Ovary (tissue), 9 donors: ENCODE measurements around the gene MAZ. TPM values are rescaled to one million over a fixed set of nuclear protein-coding genes. Genes with fewer than 3 reads are reported as not detected.
A peak's percentile ranks its signal among the peaks of the same experiment; 100 is the strongest.

Experiments used
- DNase-seq, 5 donors: peaks; one replicate each; pipeline ENCODE4 v3.0.0-alpha.2; 2019 to 2020
- H3K27ac ChIP-seq, 2 donors: fragments of 200-600 bp; one replicate each; pipeline versions ENCODE4 v1.5.1 to v1.8.0; 2019 to 2022
- H3K27me3 ChIP-seq: fragments of 200-600 bp; one replicate; pipeline ENCODE4 v1.8.0; 2022
- H3K36me3 ChIP-seq: fragments of 200-600 bp; sonication (generic); one replicate; pipeline ENCODE4 v1.5.1; 2019
- H3K4me1 ChIP-seq: one replicate; pipeline ENCODE4 v1.8.1; 2013; ENCODE audit warnings: mild to moderate bottlenecking, moderate library complexity; ENCODE audit not compliant: insufficient read depth
- H3K4me3 ChIP-seq: fragments of 200-600 bp; sonication (generic); one replicate; pipeline ENCODE4 v1.5.1; 2017
- H3K9me3 ChIP-seq, 2 donors: fragments of 200-600 bp in 1 of 2; sonication (generic) in 1 of 2; one replicate each; pipeline versions ENCODE4 v1.5.1 to v1.8.1; 2013 to 2019; ENCODE audit warnings: mild to moderate bottlenecking in 1 of 2, moderate library complexity in 1 of 2
- EP300 ChIP-seq: sonication (generic); formaldehyde crosslinking; IDR thresholded peaks from one replicate; pipeline ENCODE4 v1.6.1; 2017; ENCODE audit warnings: antibody characterized with exemption
- POLR2A ChIP-seq: fragments of 450-650 bp; IDR thresholded peaks from one replicate; pipeline ENCODE4 v1.6.1; 2017; ENCODE audit warnings: antibody characterized with exemption, mild to moderate bottlenecking, moderate library complexity
- WGBS, 3 donors: extraction: QIAGEN DNeasy Blood & Tissue Kit in 1 of 3; methylation state at CpG; one replicate each; pipeline versions ENCODE4 v1.1.5 to v1.1.7; 2013 to 2017; 5-methylcytosine and 5-hydroxymethylcytosine counted together
- intact Hi-C, 4 donors: fragments of 100-400 bp; cut with DNase I; formaldehyde crosslinking; loops; one replicate each; pipeline versions ENCODE4 v1.11.0 to v1.15.1; 2022 to 2023
- polyA plus RNA-seq, 2 donors: library from polyadenylated mRNA; stranded (reverse); fragments of 200-250 nt in 1 of 2; fragments of 350-450 nt in 1 of 2; fragmentation: Illumina TruSeq in 1 of 2; extraction: RNeasy Lipid Tissue Mini Kit (QIAGEN cat#74804) in 1 of 2; gene quantifications; one replicate each; pipeline ENCODE4 v1.2.3, GENCODE V29; 2013 to 2014
- total RNA-seq, 7 donors: library from RNA; depleted of rRNA in 2 of 7; stranded (reverse); fragments of >200 nt in 2 of 7; fragmentation: NEBNext Ultra II Directional in 3 of 7; extraction: Animal tissue kit (Norgen Biotek cat#: 25700) in 3 of 7; gene quantifications; one replicate each; pipeline versions ENCODE4 v1.1.0 to v1.2.4, GENCODE V29; 2016 to 2023
- TF ChIP-seq, protein P1 (sequence below), 3 donors: fragments of 450-650 bp in 2 of 3; fragments of 200-600 bp in 1 of 3; IDR thresholded peaks; one replicate each; pipeline versions ENCODE4 v1.5.1 to v1.8.0; 2016 to 2022; ENCODE audit warnings: antibody characterized with exemption in 3 of 3, mild to moderate bottlenecking in 1 of 3
- donor health status: DM: no; HTN: no; CAD: no; lungs with moderate emphysema.
- donor health status: DM: no; HTN: no; CAD: no.
- donor health status: Bipolar disorder and iron deficiency.
- donor health status: DM: yes; HTN: yes; CAD: no.
- donor health status: DM: no; HTN: no; CAD: no.
- donor health status: DM: yes; HTN: yes; CAD: no.

The MAZ gene
- total and polyA plus RNA-seq, 9 donors: 50.6 to 256 (median 167) TPM

DNA sequence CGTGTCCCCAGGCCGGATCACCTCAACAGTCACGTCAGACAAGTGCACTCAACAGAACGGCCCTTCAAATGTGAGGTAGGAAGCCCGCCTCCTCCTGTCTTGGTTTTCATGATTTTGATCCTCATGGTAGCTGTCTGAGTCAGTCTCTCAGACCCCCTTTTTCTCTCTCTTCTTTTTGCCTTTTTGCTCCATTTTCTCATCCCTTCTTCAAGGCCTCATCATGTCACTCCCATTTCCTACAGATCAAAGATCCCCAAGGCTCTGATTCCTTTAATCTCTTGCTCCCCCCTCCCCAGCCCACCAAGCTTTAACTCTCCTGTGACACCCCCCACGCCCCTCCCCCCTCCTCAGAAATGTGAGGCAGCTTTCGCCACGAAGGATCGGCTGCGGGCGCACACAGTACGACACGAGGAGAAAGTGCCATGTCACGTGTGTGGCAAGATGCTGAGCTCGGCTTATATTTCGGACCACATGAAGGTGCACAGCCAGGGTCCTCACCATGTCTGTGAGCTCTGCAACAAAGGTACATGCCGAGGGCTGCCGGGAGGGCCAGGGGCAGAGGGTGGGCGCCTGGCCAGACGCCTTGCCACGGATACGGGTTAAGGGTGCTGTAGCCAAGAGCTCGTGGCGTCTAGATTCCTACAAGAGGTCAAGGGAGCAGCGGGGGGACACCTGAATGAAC, 2.0 kb downstream of the MAZ start:
- WGBS, 3 donors: 28 to 42% (median 30%) methylated on average over 25 of the region's 25 CpGs
- DNase-seq: peak; percentile 45 to 70 (median 55)
- Histone ChIP-seq H3K9me3 (no peaks in the 10 kb centered on the region), H3K4me3 (peak overlapping the region; percentile 72), H3K27ac (peak overlapping the region; percentile 74 to 89), H3K36me3 (no peaks in the 10 kb centered on the region), H3K4me1 (peaks cover 23% of the 10 kb centered on the region), H3K27me3 (no peaks in the 10 kb centered on the region)
- intact Hi-C loops: loop anchor here in 2 of 4 donors (5.0 to 10.0 kb wide), 2 partner anchors 196 to 199 kb away; no protein-coding TSS in a partner anchor
- TF ChIP-seq EP300 (no peak), POLR2A (no peak)
- TF ChIP-seq, protein P1, sequence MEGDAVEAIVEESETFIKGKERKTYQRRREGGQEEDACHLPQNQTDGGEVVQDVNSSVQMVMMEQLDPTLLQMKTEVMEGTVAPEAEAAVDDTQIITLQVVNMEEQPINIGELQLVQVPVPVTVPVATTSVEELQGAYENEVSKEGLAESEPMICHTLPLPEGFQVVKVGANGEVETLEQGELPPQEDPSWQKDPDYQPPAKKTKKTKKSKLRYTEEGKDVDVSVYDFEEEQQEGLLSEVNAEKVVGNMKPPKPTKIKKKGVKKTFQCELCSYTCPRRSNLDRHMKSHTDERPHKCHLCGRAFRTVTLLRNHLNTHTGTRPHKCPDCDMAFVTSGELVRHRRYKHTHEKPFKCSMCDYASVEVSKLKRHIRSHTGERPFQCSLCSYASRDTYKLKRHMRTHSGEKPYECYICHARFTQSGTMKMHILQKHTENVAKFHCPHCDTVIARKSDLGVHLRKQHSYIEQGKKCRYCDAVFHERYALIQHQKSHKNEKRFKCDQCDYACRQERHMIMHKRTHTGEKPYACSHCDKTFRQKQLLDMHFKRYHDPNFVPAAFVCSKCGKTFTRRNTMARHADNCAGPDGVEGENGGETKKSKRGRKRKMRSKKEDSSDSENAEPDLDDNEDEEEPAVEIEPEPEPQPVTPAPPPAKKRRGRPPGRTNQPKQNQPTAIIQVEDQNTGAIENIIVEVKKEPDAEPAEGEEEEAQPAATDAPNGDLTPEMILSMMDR (IDR thresholded peaks at IDR 0.05): no peak

DNA sequence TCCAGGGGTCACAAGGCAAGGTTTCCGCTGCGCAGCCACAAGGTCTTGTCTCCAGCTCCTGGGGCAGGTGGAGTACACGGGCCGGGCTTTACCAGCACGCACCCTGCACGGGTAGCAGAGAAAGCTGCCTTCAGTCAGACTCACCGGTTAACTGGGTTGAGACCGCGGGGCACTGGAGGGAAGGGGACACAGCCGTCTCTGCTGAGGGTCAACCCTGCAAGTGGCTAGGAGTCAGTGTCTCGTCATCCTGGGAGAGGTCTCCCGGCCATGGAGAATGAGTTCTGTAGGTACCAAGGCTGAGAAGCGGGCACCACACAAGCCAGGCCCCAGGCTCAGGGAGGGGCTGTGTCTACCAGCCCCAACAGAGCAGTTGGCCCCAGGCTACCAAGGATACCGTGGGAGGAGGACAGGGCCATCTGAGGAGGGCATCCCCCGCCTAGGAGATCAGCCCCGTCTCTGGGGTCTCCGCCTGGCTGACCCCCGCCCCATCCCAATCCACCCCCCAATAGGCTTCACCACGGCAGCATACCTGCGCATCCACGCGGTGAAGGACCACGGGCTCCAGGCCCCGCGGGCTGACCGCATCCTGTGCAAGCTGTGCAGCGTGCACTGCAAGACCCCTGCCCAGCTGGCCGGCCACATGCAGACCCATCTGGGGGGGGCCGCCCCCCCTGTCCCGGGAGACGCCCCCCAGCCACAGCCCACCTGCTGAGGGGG, 2.9 kb downstream of the MAZ start:
- no peaks in the 10 kb centered on the region for H3K36me3 ChIP-seq
- H3K27me3 ChIP-seq: no peaks in the 10 kb centered on the region
- TF ChIP-seq, protein P1 (IDR thresholded peaks at IDR 0.05): no peak
- TF ChIP-seq POLR2A (no peak), EP300 (no peak)
- H3K9me3 ChIP-seq: no peaks in the 10 kb centered on the region
- peaks cover 27% of the 10 kb centered on the region for H3K4me1 ChIP-seq
- intact Hi-C loops: loop anchor here in 2 of 4 donors (5.0 to 10.0 kb wide), 2 partner anchors 196 to 198 kb away; no protein-coding TSS in a partner anchor
- H3K27ac ChIP-seq: peak overlapping the region; percentile 74 to 89
- DNase-seq: peak in 4 of 5 donors; percentile 41 to 63 (median 60)
- H3K4me3 ChIP-seq: no peak overlapping the region
- 54 to 66% (median 57%) methylated on average over 28 to 31 of the region's 31 CpGs for WGBS, 3 donors

DNA sequence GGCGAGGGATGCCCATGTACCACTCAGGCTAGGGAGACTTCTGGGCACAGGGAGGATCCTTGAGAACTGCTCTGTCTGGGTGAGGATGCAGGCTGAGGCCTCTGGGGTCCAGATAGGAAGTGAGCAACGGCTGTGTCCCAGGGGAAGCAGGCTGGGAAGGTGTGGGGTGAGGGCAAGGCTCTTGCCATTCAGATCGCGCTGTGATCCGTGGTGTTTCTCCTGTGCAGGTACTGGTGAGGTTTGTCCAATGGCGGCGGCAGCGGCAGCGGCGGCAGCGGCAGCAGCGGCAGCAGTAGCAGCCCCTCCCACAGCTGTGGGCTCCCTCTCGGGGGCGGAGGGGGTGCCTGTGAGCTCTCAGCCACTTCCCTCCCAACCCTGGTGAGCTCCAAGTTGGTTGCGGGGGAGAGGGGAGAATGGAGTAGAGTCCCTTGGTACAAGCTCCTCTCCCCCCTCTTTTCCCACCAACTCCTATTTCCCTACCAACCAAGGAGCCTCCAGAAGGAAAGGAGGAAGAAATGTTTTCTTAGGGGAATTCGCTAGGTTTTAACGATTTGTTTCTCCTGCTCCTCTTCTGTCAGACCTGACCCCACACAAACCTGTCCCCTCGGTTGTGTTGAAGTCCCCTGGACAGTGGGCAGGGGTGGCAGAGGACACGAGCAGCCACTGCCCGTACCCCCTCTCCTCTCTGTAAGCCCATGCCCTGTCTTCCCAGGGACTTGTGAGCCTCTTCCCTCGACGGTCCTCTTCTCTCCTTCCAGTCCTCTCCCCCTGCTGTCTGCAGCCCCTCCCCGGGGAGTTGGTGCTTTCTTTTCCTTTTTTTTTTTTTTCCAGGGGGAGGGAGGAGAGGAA, 3.7 kb downstream of the MAZ start:
- peak; percentile 40 to 60 (median 55) for DNase-seq
- TF ChIP-seq EP300: no peak
- TF ChIP-seq, protein P1 (IDR thresholded peaks at IDR 0.05): no peak
- TF ChIP-seq POLR2A: no peak
- H3K36me3 ChIP-seq: no peaks in the 10 kb centered on the region
- H3K4me1 ChIP-seq: peaks cover 32% of the 10 kb centered on the region
- H3K27me3 ChIP-seq: no peaks in the 10 kb centered on the region
- H3K27ac ChIP-seq: peak overlapping the region; percentile 74 to 89
- intact Hi-C loops: loop anchor here in 3 of 4 donors (5.0 to 10.0 kb wide), 4 partner anchors 37 to 197 kb away; no protein-coding TSS in a partner anchor
- 26 to 33% (median 32%) methylated on average over 23 of the region's 23 CpGs for WGBS, 3 donors
- H3K9me3 ChIP-seq: no peaks in the 10 kb centered on the region
- H3K4me3 ChIP-seq: no peak overlapping the region

DNA sequence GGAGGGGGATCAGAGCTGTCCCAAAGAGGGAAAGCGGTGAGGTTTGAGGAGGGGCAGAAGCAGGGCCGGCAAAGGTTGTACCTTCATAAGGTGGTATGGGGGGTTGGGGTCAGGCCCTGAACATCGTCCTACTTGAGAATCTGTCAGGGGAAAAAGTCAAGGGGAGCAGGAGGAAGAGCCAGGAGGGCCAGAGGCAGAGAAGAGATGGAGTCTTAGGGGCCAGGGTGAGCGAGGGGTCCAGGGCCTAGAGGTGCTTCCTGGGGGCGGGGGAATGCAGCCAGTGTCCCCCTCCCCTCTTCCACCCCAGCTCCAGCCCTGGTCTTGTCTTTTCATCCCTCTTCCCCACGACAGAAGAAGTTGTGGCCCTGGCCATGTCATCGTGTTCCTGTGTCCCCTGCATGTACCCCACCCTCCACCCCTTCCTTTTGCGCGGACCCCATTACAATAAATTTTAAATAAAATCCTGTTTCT, 4.4 kb downstream of the MAZ start:
- no peaks in the 10 kb centered on the region for H3K27me3 ChIP-seq
- TF ChIP-seq POLR2A (no peak), EP300 (no peak)
- TF ChIP-seq, protein P1 (IDR thresholded peaks at IDR 0.05): no peak
- H3K9me3 ChIP-seq: no peaks in the 10 kb centered on the region
- H3K4me3 ChIP-seq: no peak overlapping the region
- peak overlapping the region; percentile 36 to 89 for H3K27ac ChIP-seq
- H3K36me3 ChIP-seq: no peaks in the 10 kb centered on the region
- WGBS, 3 donors: 23 to 26% (median 25%) methylated on average over 9 of the region's 9 CpGs
- peaks cover 34% of the 10 kb centered on the region for H3K4me1 ChIP-seq
- intact Hi-C loops: loop anchor here in 2 of 4 donors (5.0 kb wide), 3 partner anchors 37 to 197 kb away; no protein-coding TSS in a partner anchor
- DNase-seq: peak in 1 of 5 donors; percentile 55
